NCI-H526 (cell line): ENCODE results near the gene BTRC.

Experiments
- DNase-seq, 2 experiments: peaks; one replicate each; lab custom pipeline; 2025; lab: John Stamatoyannopoulos, UW

BTRC gene

GRCh38 chr10:101444058-101444898 lies 90.3 kb downstream of the BTRC start:
- peak; percentile 3 to 22 for DNase-seq

GRCh38 chr10:101446071-101446470 lies 92.1 kb downstream of the BTRC start:
- no peak for DNase-seq

- DNase-seq, result no peak
Observed at GRCh38 chr10:101446947-101447346, 93.0 kb downstream of the BTRC start.

GRCh38 chr10:101447477-101447876 lies 93.5 kb downstream of the BTRC start:
- no peak for DNase-seq

GRCh38 chr10:101450277-101451080 lies 96.5 kb downstream of the BTRC start:
- DNase-seq, result no peak

GRCh38 chr10:101451261-101451660 lies 97.3 kb downstream of the BTRC start:
- DNase-seq, result no peak

GRCh38 chr10:101451667-101452069 lies 97.7 kb downstream of the BTRC start:
- DNase-seq, result peak; percentile 10 to 16

- no peak for DNase-seq
Observed at GRCh38 chr10:101452176-101452575, 98.2 kb downstream of the BTRC start.

- DNase-seq, result no peak
Observed at GRCh38 chr10:101452593-101452992, 98.6 kb downstream of the BTRC start.

GRCh38 chr10:101453318-101453717 lies 99.4 kb downstream of the BTRC start:
- no peak for DNase-seq

GRCh38 chr10:101453791-101454718 lies 100.1 kb downstream of the BTRC start:
- DNase-seq, result no peak

GRCh38 chr10:101458869-101459268 lies 104.9 kb downstream of the BTRC start:
- no peak for DNase-seq

GRCh38 chr10:101464082-101464481 lies 110.1 kb downstream of the BTRC start:
- no peak for DNase-seq

- no peak for DNase-seq
Observed at GRCh38 chr10:101464599-101464998, 110.6 kb downstream of the BTRC start.

GRCh38 chr10:101466016-101466912 lies 112.3 kb downstream of the BTRC start:
- no peak for DNase-seq

GRCh38 chr10:101467286-101467770 lies 113.4 kb downstream of the BTRC start:
- peak; percentile 59 to 77 for DNase-seq

GRCh38 chr10:101468159-101468558 lies 114.2 kb downstream of the BTRC start:
- no peak for DNase-seq

- DNase-seq, result peak in 1 of 2 experiments; percentile 43
Observed at GRCh38 chr10:101476383-101476782, 122.4 kb downstream of the BTRC start.

GRCh38 chr10:101478956-101479355 lies 125.0 kb downstream of the BTRC start:
- no peak for DNase-seq

GRCh38 chr10:101481256-101481655 lies 127.3 kb downstream of the BTRC start:
- no peak for DNase-seq

- DNase-seq, result no peak
Observed at GRCh38 chr10:101482568-101482967, 128.6 kb downstream of the BTRC start.
